Calu3 (cell line): ENCODE measurements around the gene MIA2. TPM values are rescaled to one million over a fixed set of nuclear protein-coding genes. Genes with fewer than 3 reads are reported as not detected.

Source experiments
- BruUV-seq: library from RNA; stranded (reverse); fragments of 400-500 nt; replicated peaks from 2 replicates; lab custom pipeline; 2021; lab: Mats Ljungman, UMichigan
- CTCF ChIA-PET: fragments of 300-600 bp; sonication (Branson Sonifier 250); formaldehyde crosslinking; loops from one replicate; lab custom pipeline; 2022; ENCODE audit warnings: antibody characterized with exemption; lab: Charles Lee
- DNase-seq: peaks from one replicate; pipeline ENCODE4 v3.0.0; 2022
- H3K27ac Mint-ChIP-seq: one replicate; pipeline ENCODE4 v1.8.0; 2022; ENCODE audit warnings: mixed read lengths; ENCODE audit not compliant: unreplicated experiment
- H3K27me3 Mint-ChIP-seq: one replicate; pipeline ENCODE4 v1.8.0; 2022; ENCODE audit warnings: mixed read lengths; ENCODE audit not compliant: unreplicated experiment
- H3K36me3 Mint-ChIP-seq: one replicate; pipeline ENCODE4 v1.8.0; 2022; ENCODE audit warnings: mild to moderate bottlenecking, moderate library complexity, mixed read lengths; ENCODE audit not compliant: insufficient read depth, unreplicated experiment
- H3K4me1 Mint-ChIP-seq: one replicate; pipeline ENCODE4 v1.8.0; 2022; ENCODE audit warnings: mild to moderate bottlenecking, low read depth, mixed read lengths; ENCODE audit not compliant: unreplicated experiment
- H3K4me3 Mint-ChIP-seq: one replicate; pipeline ENCODE4 v1.8.0; 2022; ENCODE audit warnings: mild to moderate bottlenecking, low read depth, moderate library complexity, mixed read lengths; ENCODE audit not compliant: unreplicated experiment
- H3K9me3 Mint-ChIP-seq: one replicate; pipeline ENCODE4 v1.8.0; 2022; ENCODE audit warnings: low read depth, mixed read lengths; ENCODE audit not compliant: unreplicated experiment
- CTCF ChIP-seq: fragments of 200-600 bp; IDR thresholded peaks from one replicate; pipeline ENCODE4 v1.8.0; 2022; ENCODE audit warnings: antibody characterized with exemption; ENCODE audit not compliant: unreplicated experiment
- intact Hi-C: fragments of 100-400 bp; cut with micrococcal nuclease; formaldehyde crosslinking; loops from one replicate; pipeline ENCODE4 v1.10.0; 2022; ENCODE audit not compliant: unreplicated experiment
- total RNA-seq: library from RNA; stranded (reverse); gene quantifications from 2 replicates; pipeline ENCODE4 v1.2.3, GENCODE V29; 2022

The MIA2 gene
- total RNA-seq, 1 experiment from 2014 or later = 49.1 TPM

- peaks cover 9% of the 10 kb centered on the region for H3K4me1 Mint-ChIP-seq
- H3K4me3 Mint-ChIP-seq = no peak overlapping the region
- BruUV-seq = no TSS peak
- intact Hi-C loops = no loop called here
- CTCF ChIA-PET = no interaction called here
- no peak overlapping the region for H3K27ac Mint-ChIP-seq
- H3K27me3 Mint-ChIP-seq = no peaks in the 10 kb centered on the region
- no peak for DNase-seq
- H3K9me3 Mint-ChIP-seq = no peaks in the 10 kb centered on the region
- no peaks in the 10 kb centered on the region for H3K36me3 Mint-ChIP-seq
- TF ChIP-seq CTCF = no peak
Observed at GRCh38 chr14:39240769-39241168, 7.1 kb downstream of the MIA2 start.

GRCh38 chr14:39241637-39242036 lies 7.9 kb downstream of the MIA2 start:
- no peaks in the 10 kb centered on the region for H3K27me3 Mint-ChIP-seq
- TF ChIP-seq CTCF = no peak
- no peak overlapping the region for H3K27ac Mint-ChIP-seq
- DNase-seq = no peak
- intact Hi-C loops = no loop called here
- no TSS peak for BruUV-seq
- CTCF ChIA-PET = no interaction called here
- no peak overlapping the region for H3K4me3 Mint-ChIP-seq
- H3K36me3 Mint-ChIP-seq = no peaks in the 10 kb centered on the region
- no peaks in the 10 kb centered on the region for H3K9me3 Mint-ChIP-seq
- H3K4me1 Mint-ChIP-seq = peaks cover under 1% of the 10 kb centered on the region

GRCh38 chr14:39243831-39244230 lies 10.1 kb downstream of the MIA2 start:
- H3K36me3 Mint-ChIP-seq = no peaks in the 10 kb centered on the region
- no TSS peak for BruUV-seq
- H3K9me3 Mint-ChIP-seq = no peaks in the 10 kb centered on the region
- DNase-seq = peak; percentile 29
- peaks cover 12% of the 10 kb centered on the region for H3K4me1 Mint-ChIP-seq
- intact Hi-C loops = no loop called here
- no peak overlapping the region for H3K4me3 Mint-ChIP-seq
- no peak overlapping the region for H3K27ac Mint-ChIP-seq
- CTCF ChIA-PET = no interaction called here
- no peak for TF ChIP-seq CTCF
- H3K27me3 Mint-ChIP-seq = no peaks in the 10 kb centered on the region

GRCh38 chr14:39246618-39247017 lies 12.9 kb downstream of the MIA2 start:
- no peak for DNase-seq
- Mint-ChIP-seq H3K4me3 (no peak overlapping the region), H3K9me3 (no peaks in the 10 kb centered on the region), H3K36me3 (no peaks in the 10 kb centered on the region), H3K27ac (no peak overlapping the region), H3K27me3 (no peaks in the 10 kb centered on the region), H3K4me1 (peaks cover 12% of the 10 kb centered on the region)
- CTCF ChIA-PET = no interaction called here
- no TSS peak for BruUV-seq
- intact Hi-C loops = no loop called here
- TF ChIP-seq CTCF = no peak
